ENCODE measurements around the gene FIBP.

Gene FIBP

GRCh38 chr11:65872586-65873317 lies 15.5 kb downstream of the FIBP start, which contains the start of gene EFEMP2:
Gene EFEMP2, minus strand, starts transcription at chr11:65872800. Its CDS starts 446 bp downstream, at chr11:65872354.
- in situ Hi-C loops (cut with MboI; ENCODE audit: low sequenced_read_pairs): no loop called here

DNA sequence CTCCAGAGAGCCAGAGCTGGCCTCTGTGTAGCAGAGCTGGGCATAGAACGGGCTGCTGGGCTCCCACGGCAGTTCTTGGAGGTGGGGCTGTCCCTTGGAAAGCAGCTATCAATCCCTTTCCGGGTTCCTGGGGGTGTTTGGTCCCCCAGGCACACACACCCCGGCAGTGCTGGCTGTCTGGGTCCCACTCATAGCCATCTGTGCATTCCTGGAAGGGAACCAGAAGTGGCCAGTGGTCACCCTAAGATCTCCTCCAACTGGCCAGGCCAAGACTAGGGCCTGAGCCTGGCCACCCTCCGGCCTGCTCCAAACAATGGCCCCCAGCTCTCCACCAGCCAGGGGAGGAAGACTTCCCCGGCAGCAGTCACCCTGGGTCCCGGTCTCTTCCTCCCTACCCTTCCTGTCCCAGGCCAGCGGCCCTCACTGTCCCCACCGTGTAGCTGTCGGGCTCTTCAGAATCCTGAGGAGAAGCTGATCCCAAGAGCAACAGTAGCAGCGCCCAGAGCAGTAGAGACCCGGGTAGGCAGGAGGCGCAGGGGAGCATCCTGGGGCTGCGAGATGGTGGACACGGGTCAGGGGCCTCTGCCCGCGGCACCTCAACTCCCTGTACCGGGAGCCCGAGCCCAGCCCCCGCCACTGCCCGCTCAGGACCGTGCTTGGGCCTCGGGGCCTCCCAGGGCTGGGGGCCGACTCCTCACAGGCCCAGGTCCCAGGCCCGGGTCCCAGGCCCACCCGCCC lies 16.3 kb downstream of the FIBP start:
- in situ Hi-C loops (cut with MboI; ENCODE audit: low sequenced_read_pairs): no loop called here

DNA sequence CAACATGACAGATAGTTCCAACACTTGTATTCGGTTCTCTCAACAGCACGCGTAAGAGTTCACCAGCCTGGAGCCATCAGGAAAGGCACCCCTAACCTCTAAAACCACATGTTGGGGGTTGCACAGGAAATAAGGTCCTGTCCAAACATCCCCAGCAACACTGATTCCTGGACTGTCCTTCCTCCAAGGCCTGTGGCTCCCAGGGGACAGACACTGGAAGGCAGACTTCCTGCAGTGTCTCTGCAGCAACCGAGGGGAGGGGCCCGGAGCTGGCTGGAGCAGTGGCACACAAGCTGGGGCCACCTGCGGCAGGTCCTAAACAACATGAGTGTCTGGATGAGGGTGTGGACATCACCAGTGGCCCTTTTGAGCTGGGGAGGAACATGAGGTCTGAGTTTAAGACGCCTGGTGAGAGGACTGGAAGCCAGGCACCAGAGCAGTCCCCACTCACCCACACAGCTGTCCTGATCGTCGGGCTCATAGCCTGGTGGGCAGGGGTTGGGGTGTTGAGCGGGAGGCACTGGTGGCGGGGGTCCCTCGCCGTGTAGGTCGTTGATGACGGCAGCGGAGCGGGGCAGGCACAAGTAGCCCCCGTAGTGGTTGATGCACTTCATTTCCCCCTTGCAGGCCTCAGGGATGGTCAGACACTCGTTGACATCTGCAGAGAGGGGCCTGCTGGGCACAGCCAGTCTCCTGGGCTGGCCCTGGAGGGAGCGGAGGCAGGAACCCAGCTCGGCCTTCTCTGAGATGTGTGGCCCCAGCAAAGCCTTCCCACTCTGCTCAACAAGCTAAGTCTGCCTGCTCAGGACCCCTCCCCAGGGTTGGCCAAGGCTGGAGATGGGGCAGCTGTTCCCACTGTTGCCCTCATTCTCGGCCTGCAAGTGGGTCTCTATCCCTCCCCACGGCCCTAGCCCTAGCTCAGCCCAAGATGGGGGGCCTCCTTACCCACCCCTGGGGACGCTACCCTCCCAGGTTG lies 17.3 kb downstream of the FIBP start:
- in situ Hi-C loops (cut with MboI; ENCODE audit: low sequenced_read_pairs): no loop called here

GRCh38 chr11:65870307-65870658 lies 18.0 kb downstream of the FIBP start:
- in situ Hi-C loops (cut with MboI; ENCODE audit: low sequenced_read_pairs): no loop called here

DNA sequence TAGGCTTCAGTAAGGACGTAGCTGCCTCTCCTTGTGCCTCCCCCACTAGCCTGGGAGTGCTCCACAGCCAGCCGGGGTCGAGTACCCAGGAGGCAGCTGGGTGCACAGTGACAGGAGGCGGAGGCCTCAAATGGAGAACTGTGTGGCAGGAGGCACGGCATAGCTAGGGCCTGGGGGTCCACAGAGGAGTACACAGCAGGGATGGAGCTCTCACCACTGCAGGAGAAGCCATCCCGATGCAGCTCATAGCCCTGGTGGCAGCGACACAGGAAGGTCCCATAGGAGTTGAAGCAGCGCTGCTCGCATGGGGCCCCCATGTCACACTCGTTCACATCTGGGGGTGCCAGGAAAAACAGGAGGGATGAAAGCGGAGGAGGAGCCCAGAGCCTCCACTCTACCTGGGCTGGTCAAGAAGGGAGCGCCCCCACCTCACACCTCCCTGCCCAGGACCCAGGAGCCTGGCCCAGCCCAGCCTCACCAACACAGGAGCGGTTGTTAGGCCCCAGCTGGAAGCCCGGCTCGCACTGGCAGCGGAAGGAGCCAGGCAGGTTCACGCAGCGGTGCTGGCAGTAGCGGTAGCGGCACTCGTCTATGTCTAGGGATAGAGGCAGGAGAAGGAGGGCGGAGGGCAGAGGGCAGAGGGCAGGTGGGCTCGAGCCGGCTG lies 18.5 kb downstream of the FIBP start:
- in situ Hi-C loops (cut with MboI; ENCODE audit: low sequenced_read_pairs): no loop called here

- in situ Hi-C loops (cut with MboI; ENCODE audit: low sequenced_read_pairs): no loop called here
Observed at GRCh38 chr11:65868907-65869306, 19.4 kb downstream of the FIBP start.

DNA sequence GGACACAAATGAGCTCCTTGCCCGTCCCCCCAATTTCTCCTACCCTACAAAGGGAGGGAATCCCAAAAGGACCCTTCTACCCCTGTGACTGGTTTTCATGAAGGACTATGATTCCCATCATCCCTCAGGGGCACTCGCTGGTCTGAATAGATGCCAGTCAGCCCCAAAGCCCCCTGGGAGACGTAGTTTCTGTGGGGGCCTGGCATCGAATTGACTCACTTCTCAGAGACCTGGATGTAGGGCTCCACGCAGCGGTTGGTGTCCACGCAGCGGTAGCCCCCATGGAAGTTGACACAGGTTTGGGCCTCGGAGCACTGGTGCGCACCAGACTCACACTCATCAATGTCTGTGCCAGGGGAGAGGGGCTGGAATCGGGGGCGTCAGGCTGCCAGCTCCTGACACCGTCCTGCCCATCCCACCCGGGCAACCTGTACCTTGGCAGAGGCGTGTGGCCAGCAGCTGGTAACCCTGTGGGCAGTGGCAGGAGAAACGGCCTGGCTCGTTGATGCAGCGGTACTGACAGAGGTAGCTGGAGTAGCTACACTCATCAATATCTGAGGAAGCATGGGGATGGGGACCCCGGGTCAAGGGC lies 20.1 kb downstream of the FIBP start:
- in situ Hi-C loops (cut with MboI; ENCODE audit: low sequenced_read_pairs): no loop called here

DNA sequence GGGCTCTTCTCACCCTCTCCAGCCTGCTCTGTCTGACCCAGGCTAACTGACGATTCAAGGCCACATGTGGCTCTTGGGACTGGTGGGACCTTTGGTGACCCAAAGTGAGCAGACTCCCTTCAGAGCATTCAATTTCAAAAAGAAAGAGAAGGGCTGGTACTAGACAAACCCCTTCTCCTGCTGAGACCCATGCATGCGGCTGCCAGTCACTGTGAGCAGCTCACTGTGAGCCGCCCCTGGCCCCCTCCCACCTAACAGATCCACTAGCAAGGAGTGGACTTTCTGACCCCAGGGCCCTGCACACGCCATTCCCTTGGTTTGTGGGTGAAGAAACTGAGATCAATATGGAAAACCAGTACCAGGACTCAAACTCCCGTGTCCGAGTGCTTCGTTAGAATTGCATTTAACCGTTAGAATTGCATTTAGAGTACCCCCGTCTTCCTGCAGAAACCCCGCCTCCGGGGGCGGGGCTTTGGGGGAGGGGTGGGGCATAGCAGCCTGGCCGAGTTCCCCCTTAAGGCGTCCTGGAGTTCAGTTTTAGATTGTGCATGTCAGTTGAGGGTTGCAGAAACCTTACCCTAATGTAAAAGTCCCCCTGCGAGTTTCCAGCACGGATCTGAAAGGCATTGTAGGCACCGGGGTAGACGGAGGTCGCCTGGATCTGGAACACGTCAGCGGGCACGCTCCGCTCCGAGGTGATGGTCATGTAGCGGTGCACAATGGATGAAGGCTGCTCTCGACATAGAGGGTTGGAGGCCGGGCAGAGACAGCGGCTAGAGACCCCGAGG lies 20.8 kb downstream of the FIBP start:
- in situ Hi-C loops (cut with MboI; ENCODE audit: low sequenced_read_pairs): no loop called here

- in situ Hi-C loops (cut with MboI; ENCODE audit: low sequenced_read_pairs): no loop called here
Observed at GRCh38 chr11:65866509-65867283, 21.6 kb downstream of the FIBP start.

DNA sequence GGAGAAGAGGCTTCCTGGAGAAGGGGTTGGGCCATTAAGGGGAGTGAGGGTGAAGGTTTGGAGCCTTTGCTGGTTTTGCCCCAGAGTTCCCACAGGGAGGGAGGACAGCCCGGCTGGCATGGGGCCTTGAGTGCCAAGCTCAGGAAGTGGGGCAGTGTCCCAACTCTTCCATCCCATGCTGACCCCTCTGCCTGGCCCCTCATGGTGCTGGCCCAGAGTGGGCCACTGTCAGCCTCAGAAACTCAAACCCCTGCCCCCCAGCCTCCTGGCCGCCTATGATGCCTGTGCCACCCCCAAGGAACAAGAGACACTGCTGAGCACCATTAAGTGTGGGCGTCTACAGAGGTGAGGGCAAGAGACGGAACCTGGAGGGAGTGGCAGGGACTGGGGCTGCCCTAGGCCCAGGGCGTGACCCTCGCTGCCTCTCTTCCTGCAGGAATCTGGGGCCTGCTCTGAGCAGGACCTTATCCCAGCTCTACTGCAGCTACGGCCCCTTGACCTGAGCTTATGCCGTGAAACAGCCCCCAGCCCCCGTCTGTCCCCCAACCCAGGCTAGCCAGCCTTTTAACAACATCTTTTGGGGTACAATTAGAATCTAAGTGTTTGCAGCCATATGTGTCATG lies 22.6 kb downstream of the FIBP start:
- in situ Hi-C loops (cut with MboI; ENCODE audit: low sequenced_read_pairs): no loop called here

- in situ Hi-C loops (cut with MboI; ENCODE audit: low sequenced_read_pairs): no loop called here
Observed at GRCh38 chr11:65864706-65865471, 23.4 kb downstream of the FIBP start.

GRCh38 chr11:65863889-65864705 lies 24.2 kb downstream of the FIBP start:
- in situ Hi-C loops (cut with MboI; ENCODE audit: low sequenced_read_pairs): no loop called here

DNA sequence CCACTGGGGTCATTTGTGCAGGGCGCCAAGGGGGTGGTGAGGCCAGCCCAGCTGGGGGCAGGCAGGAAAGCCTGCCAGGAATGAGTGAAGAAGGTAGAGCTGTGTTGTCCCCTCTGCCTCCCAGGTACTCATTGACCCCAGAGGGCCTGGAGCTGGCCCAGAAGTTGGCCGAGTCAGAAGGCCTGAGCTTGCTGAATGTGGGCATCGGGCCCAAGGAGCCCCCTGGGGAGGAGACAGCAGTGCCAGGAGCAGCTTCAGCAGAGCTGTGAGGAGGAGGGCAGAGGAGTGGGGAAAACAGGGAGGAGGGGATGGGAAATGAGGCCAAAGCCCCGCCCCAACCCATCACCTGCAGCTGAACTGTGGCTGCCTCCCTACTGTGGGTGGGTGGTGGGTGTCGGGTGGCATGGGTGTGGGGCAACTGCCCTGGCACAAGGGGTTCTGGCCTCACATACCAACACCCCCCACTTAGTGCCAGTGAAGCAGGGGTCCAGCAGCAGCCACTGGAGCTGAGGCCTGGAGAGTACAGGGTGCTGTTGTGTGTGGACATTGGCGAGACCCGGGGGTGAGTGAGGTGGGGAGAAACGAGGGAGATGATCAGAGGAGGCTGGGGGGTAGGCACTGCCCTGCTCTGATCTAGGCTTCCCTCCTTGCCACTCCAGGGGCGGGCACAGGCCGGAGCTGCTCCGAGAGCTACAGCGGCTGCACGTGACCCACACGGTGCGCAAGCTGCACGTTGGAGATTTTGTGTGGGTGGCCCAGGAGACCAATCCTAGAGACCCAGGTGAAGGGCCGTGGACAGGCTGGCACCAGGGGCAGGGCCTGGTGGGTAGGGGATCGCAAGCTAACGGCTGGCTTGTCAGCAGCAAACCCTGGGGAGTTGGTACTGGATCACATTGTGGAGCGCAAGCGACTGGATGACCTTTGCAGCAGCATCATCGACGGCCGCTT lies 25.1 kb downstream of the FIBP start:
- in situ Hi-C loops (cut with MboI; ENCODE audit: low sequenced_read_pairs): no loop called here

- in situ Hi-C loops (cut with MboI; ENCODE audit: low sequenced_read_pairs): no loop called here
Observed at GRCh38 chr11:65862191-65862735, 26.0 kb downstream of the FIBP start.

GRCh38 chr11:65861533-65862183 lies 26.6 kb downstream of the FIBP start:
- in situ Hi-C loops (cut with MboI; ENCODE audit: low sequenced_read_pairs): no loop called here

Data from HL-60/S4 treated with phorbol 12-myristate 13-acetate at 8.2 ng/mL for 4 days and 3 days (cell line).